Loucy (cell line): ENCODE data around the gene PI4KA.

Experiments used
- CTCF ChIP-seq: fragments of 200-600 bp; sonication (generic); conservative IDR thresholded peaks from 2 replicates; pipeline ENCODE4 v1.5.1; 2014; ENCODE audit warnings: mild to moderate bottlenecking, antibody characterized with exemption, low read length
- EZH2phosphoT487 ChIP-seq: fragments of 200-600 bp; IDR thresholded peaks from 2 replicates; pipeline ENCODE4 v1.6.1; 2018; ENCODE audit warnings: antibody characterized with exemption, mild to moderate bottlenecking, moderate library complexity, borderline replicate concordance

DNA sequence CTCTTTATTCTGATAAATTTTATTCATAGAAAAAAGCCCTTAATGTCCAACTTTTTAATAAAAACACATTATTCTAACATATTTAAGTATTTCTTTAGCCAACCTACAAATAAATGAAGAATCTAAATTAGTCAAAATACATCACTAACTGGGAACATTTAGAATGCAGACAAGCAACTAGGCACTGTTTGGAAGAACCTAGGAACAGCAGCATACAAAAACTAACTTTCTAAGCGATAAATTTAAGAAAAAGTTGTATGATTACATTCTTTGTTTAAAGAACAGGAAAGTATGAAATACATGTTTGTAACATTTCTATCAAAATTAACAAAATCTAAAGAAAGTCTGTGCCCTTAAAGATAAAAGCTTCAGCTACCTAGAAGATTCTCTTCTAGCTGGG, 35.3 kb downstream of the PI4KA start:
- TF ChIP-seq CTCF (no peak), EZH2phosphoT487 (no peak)
